Esophagus squamous epithelium (tissue), 4 donors: Measurements from ENCODE around the gene SGCD.

ENCODE experiments used
- POLR2A ChIP-seq, 4 donors: fragments of 450-650 bp; IDR thresholded peaks; one replicate each; pipeline ENCODE4 v1.6.1; 2017; ENCODE audit warnings: antibody characterized with exemption in 4 of 4, mild to moderate bottlenecking in 4 of 4, moderate library complexity in 3 of 4
- TF ChIP-seq, protein P1 (sequence below), 6 experiments: fragments of 450-650 bp in 4 of 6; fragments of 200-600 bp in 2 of 6; sonication (generic) in 2 of 6; IDR thresholded peaks; one replicate each; pipeline ENCODE4 v1.5.1; 2016 to 2019; ENCODE audit warnings: antibody characterized with exemption in 6 of 6, mild to moderate bottlenecking in 4 of 6, moderate library complexity in 4 of 6

DNA sequence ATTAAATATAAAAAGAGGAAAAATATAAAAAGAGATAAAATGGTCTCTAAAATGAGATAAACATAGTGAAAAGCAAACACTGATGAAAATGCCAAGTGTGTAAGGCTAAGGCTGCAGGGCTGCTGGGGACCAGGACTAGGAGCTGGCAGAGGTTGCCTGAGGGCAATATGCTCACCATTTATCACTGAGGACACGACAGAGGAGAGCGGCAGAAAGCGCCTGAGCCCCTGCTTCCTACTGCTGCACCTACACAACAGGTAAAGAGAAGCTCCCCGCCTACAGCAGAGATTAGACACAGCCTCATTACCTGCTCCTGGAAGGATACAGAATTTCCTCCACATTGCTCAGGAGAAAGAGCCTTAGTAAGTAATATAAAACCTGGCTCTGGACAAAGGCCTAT, 452.5 kb downstream of the SGCD start:
- TF ChIP-seq, protein P1, sequence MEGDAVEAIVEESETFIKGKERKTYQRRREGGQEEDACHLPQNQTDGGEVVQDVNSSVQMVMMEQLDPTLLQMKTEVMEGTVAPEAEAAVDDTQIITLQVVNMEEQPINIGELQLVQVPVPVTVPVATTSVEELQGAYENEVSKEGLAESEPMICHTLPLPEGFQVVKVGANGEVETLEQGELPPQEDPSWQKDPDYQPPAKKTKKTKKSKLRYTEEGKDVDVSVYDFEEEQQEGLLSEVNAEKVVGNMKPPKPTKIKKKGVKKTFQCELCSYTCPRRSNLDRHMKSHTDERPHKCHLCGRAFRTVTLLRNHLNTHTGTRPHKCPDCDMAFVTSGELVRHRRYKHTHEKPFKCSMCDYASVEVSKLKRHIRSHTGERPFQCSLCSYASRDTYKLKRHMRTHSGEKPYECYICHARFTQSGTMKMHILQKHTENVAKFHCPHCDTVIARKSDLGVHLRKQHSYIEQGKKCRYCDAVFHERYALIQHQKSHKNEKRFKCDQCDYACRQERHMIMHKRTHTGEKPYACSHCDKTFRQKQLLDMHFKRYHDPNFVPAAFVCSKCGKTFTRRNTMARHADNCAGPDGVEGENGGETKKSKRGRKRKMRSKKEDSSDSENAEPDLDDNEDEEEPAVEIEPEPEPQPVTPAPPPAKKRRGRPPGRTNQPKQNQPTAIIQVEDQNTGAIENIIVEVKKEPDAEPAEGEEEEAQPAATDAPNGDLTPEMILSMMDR (IDR thresholded peaks at IDR 0.05), result no peak
- no peak for TF ChIP-seq POLR2A (IDR thresholded peaks at IDR 0.05)
